ENCODE results near the gene RABGAP1L. TPM values are rescaled to one million over a fixed set of nuclear protein-coding genes. Genes with fewer than 3 reads are reported as not detected.
A peak's percentile ranks its signal among the peaks of the same experiment; 100 is the strongest.
"Not testable (repeated sequence)": the region's sequence is repeated elsewhere in the genome, so short reads cannot be mapped to it uniquely, and the experiment has no call there.

Gene RABGAP1L
- total RNA-seq, 3 donors from 2014 or later: 46.1 to 74.7 (median 59.2) TPM

DNA sequence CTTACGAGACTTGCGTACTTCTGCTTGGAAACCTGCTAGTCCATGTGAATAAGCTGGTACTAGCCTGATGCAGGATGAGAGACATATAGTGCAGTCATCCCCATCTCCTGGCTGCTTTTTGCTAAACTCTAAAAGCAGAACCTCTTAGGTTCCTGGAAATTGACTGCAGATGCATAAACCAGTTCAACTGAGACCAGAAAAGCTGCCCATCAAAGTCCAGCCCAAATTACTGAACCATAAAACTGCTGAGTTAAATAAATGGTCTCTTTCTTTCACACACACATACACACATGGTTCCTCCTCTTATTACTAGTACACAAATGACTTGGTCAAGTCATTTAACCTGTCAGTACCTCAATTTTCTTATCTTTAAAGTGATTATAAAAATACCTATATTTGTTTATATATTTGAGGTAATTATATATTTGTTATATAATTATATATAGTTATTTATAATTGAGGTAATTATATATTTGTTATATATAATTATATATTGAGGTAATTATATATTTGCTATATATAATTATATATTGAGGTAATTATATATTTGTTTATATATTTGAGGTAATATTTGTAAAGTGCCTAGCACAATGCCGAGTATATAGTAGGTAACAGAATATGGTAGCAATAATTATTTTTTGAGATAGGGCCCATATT, 25.2 kb upstream of the RABGAP1L start:
- peak; percentile 33 for ATAC-seq
- Histone ChIP-seq H3K36me3 (ENCODE audit: low read depth) (no peaks in the 10 kb centered on the region), H3K9me3 (no peaks in the 10 kb centered on the region), H3K4me3 (no peak overlapping the region), H3K4me1 (ENCODE audit: low read depth) (no peaks in the 10 kb centered on the region)
- TF ChIP-seq, protein P1, sequence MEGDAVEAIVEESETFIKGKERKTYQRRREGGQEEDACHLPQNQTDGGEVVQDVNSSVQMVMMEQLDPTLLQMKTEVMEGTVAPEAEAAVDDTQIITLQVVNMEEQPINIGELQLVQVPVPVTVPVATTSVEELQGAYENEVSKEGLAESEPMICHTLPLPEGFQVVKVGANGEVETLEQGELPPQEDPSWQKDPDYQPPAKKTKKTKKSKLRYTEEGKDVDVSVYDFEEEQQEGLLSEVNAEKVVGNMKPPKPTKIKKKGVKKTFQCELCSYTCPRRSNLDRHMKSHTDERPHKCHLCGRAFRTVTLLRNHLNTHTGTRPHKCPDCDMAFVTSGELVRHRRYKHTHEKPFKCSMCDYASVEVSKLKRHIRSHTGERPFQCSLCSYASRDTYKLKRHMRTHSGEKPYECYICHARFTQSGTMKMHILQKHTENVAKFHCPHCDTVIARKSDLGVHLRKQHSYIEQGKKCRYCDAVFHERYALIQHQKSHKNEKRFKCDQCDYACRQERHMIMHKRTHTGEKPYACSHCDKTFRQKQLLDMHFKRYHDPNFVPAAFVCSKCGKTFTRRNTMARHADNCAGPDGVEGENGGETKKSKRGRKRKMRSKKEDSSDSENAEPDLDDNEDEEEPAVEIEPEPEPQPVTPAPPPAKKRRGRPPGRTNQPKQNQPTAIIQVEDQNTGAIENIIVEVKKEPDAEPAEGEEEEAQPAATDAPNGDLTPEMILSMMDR (IDR thresholded peaks at IDR 0.05): no peak
- DNase-seq: no peak
- intact Hi-C loops (cut with DNase I, micrococcal nuclease): no loop called here

DNA sequence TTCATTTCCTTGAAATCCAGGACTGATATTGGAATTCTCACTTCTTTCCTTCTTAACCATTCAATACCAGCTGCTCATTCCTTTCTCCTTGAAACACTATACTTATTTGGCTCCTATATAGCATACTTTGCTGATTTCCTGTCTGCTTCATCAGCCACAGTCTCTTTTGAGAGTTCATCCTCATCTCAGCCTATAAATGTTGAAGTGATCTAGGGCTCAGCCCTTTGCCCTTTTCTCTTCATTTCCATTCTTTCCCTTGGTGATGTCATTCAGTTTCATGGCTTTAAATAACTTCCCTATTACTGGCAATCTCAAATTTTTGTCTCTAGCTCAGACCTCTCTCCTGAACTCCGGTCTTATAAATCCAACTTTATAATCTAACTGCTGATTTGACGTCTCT, 24.1 kb upstream of the RABGAP1L start:
- Histone ChIP-seq H3K9me3 (no peaks in the 10 kb centered on the region), H3K4me1 (ENCODE audit: low read depth) (no peaks in the 10 kb centered on the region), H3K36me3 (ENCODE audit: low read depth) (no peaks in the 10 kb centered on the region), H3K4me3 (no peak overlapping the region)
- ATAC-seq (peak; percentile 46), DNase-seq (no peak)
- intact Hi-C loops (cut with DNase I, micrococcal nuclease): no loop called here
- TF ChIP-seq, protein P1 (IDR thresholded peaks at IDR 0.05): no peak

DNA sequence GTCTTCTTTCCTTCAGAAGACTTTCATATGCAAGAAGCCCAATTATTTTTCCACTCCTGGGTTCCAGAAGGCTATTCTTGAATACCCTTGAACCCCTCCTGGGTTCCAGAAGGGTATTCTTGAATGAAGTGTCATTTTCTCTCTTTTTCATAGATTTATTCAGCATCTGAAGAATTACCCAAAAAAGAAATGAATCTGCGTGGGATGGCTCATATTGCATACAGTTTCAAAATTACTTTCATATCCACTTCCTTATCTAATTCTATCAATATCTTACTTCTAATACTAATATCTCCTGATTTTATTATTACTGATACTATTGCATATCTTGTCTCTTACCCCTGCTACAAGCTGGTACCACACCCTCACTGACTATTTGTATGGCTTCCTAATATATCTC, 22.6 kb upstream of the RABGAP1L start:
- DNase-seq (no peak), ATAC-seq (no peak)
- intact Hi-C loops (cut with DNase I, micrococcal nuclease): no loop called here
- Histone ChIP-seq H3K4me3 (no peak overlapping the region), H3K4me1 (ENCODE audit: low read depth) (no peaks in the 10 kb centered on the region), H3K36me3 (ENCODE audit: low read depth) (no peaks in the 10 kb centered on the region), H3K9me3 (no peaks in the 10 kb centered on the region)
- TF ChIP-seq, protein P1 (IDR thresholded peaks at IDR 0.05): no peak

DNA sequence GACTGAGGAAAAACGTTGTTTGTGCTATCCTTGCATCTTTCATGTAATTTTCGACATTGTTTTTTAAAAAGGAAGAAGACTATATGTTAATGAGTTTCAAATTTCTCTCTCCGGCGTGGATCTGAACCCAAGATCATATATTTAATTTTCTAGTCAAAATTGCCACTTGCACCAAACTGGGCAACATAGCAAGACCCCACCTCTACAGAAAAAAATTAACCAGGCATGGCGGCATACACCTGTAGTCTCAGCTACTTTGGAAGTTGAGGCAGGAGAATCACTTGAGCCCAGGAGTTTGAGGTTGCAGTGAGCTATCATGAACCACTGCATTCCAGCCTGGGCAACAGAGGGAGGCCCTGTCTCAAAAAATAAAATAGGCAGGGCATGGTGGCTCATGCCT, 16.5 kb upstream of the RABGAP1L start:
- intact Hi-C loops (cut with DNase I, micrococcal nuclease): no loop called here
- DNase-seq (no peak), ATAC-seq (no peak)
- no peaks in the 10 kb centered on the region for H3K4me1 ChIP-seq (ENCODE audit: low read depth)
- H3K4me3 ChIP-seq: no peak overlapping the region
- no peaks in the 10 kb centered on the region for H3K9me3 ChIP-seq
- no peaks in the 10 kb centered on the region for H3K36me3 ChIP-seq (ENCODE audit: low read depth)
- TF ChIP-seq, protein P1 (IDR thresholded peaks at IDR 0.05): no peak

DNA sequence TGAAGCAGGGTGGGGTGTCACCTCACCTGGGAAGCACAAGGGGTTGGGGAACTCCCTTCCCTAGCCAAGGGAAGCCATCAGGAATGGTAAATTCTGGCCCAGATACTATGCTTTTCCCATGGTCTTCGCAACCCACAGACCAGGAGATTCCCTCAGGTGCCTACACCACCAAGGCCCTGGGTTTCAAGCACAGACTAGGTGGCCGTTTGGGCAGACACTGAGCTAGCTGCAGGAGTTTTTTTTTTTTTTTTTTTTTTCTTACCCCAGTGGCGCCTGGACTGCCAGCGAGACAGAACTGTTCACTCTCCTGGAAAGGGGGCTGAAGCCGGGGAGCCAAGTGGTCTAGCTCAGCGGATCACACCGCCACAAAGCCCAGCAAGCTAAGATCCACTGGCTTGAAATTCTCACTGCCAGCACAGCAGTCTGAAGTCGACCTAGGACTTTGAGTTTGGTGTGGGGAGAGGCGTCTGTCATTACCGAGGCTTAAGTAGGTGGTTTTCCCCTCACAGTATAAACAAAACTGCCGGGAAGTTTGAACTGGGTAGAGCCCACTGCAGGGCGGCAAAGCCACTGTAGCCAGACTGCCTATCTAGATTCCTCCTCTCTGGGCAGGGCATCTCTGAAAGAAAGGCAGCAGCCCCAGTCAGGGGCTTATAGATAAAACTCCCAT, 15.5 kb upstream of the RABGAP1L start:
- H3K4me3 ChIP-seq; intact Hi-C loops (cut with DNase I, micrococcal nuclease); H3K4me1 ChIP-seq (ENCODE audit: low read depth); H3K36me3 ChIP-seq (ENCODE audit: low read depth); H3K9me3 ChIP-seq: not testable (repeated sequence)
- ATAC-seq: peak; percentile 65
- peak in 1 of 3 donors; percentile 16 for DNase-seq

DNA sequence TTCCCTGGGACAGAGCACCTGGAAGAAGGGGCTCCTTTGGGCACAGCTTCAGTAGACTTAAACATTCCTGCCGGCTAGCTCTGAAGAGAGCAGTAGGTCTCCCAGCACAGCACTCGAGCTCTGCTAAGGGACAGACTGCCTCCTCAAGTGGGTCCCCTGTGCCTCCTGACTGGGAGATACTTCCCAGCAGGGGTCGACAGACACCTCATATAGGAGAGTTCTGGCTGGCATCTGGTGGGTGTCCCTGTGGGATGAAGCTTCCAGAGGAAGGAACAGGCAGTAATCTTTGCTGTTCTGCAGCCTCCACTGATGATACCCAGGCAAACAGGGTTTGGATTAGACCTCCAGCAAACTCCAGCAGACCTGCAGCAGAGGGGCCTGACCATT, 14.9 kb upstream of the RABGAP1L start:
- H3K4me1 ChIP-seq (ENCODE audit: low read depth); H3K36me3 ChIP-seq (ENCODE audit: low read depth); H3K4me3 ChIP-seq; ATAC-seq; H3K9me3 ChIP-seq; DNase-seq; intact Hi-C loops (cut with DNase I, micrococcal nuclease): not testable (repeated sequence)

All from mucosa of descending colon (tissue), 3 donors.